H1 (cell line): ENCODE data around the gene ABCF2. TPM values are rescaled to one million over a fixed set of nuclear protein-coding genes. Genes with fewer than 3 reads are reported as not detected.

Experiments used
- CTCF ChIA-PET: fragments of 300-600 bp; sonication (Branson Sonifier 250); formaldehyde crosslinking; loops from one replicate; lab custom pipeline; 2021; ENCODE audit not compliant: partially characterized antibody; lab: Charles Lee
- POLR2A ChIA-PET: fragments of 300-600 bp; sonication (Branson Sonifier 250); formaldehyde crosslinking; loops from one replicate; lab custom pipeline; 2021; ENCODE audit warnings: inconsistent platforms; ENCODE audit not compliant: partially characterized antibody; lab: Charles Lee
- DNase-seq, 2 experiments: peaks; one replicate each; pipeline versions ENCODE4 v3.0.0 to v3.0.0-alpha.2; 2010 to 2022; ENCODE audit warnings: low spot score in 2 of 2, low read depth in 1 of 2, mixed read lengths in 1 of 2
- FAIRE-seq: peaks from 2 replicates; lab custom pipeline; 2011; peaks lifted over from hg19 to GRCh38; lab: Jason Lieb, UNC
- H2AFZ ChIP-seq: 2 replicates; pipeline ENCODE4 v1.8.1; 2012; ENCODE audit warnings: low read length, inconsistent platforms
- H2AK5ac ChIP-seq: 2 replicates; pipeline ENCODE4 v1.6.1; 2013; ENCODE audit warnings: low read depth, low read length
- H2BK120ac ChIP-seq: replicated peaks from 2 replicates; pipeline ENCODE3; 2013; ENCODE audit warnings: low read depth, low read length, inconsistent platforms
- H2BK12ac ChIP-seq: 2 replicates; pipeline ENCODE4 v1.6.1; 2013; ENCODE audit warnings: low read depth, low read length
- H2BK15ac ChIP-seq: 2 replicates; pipeline ENCODE4 v1.6.1; 2013; ENCODE audit warnings: low read length
- H2BK20ac ChIP-seq: 2 replicates; pipeline ENCODE4 v1.6.1; 2013; ENCODE audit warnings: low read length
- H2BK5ac ChIP-seq: 2 replicates; pipeline ENCODE4 v1.6.1; 2013; ENCODE audit warnings: low read depth, low read length
- H3K14ac ChIP-seq: 2 replicates; pipeline ENCODE4 v1.6.1; 2013; ENCODE audit warnings: inconsistent platforms; ENCODE audit not compliant: insufficient read length
- H3K18ac ChIP-seq: 2 replicates; pipeline ENCODE4 v1.6.1; 2013; ENCODE audit warnings: low read length; ENCODE audit errors: extremely low read depth
- H3K23ac ChIP-seq: 2 replicates; pipeline ENCODE4 v1.6.1; 2013; ENCODE audit warnings: inconsistent platforms; ENCODE audit not compliant: insufficient read length
- H3K23me2 ChIP-seq: 2 replicates; pipeline ENCODE4 v1.6.1; 2013; ENCODE audit warnings: low read depth, low read length
- H3K27ac ChIP-seq: 2 replicates; pipeline ENCODE4 v1.6.1; 2011; ENCODE audit warnings: low read depth, low read length, inconsistent platforms
- H3K27me3 ChIP-seq, 4 experiments: replicated peaks in 1 of 4; 1 replicate in 1 of 4; 2 replicates in 3 of 4; pipeline versions ENCODE4 v1.6.1 to v1.8.1; 2011 to 2013; ENCODE audit warnings: low read length in 3 of 4, mild to moderate bottlenecking in 3 of 4, inconsistent platforms in 2 of 4, mixed read lengths in 2 of 4, moderate library complexity in 1 of 4; ENCODE audit not compliant: control insufficient read depth in 3 of 4, insufficient read depth in 3 of 4; ENCODE audit errors: extremely low read depth in 1 of 4
- H3K36me3 ChIP-seq, 4 experiments: 2 replicates each; pipeline versions ENCODE4 v1.6.1 to v1.8.1; 2011 to 2013; ENCODE audit warnings: mild to moderate bottlenecking in 4 of 4, low read length in 3 of 4, moderate library complexity in 2 of 4, control low read depth in 1 of 4, inconsistent platforms in 1 of 4; ENCODE audit not compliant: insufficient read depth in 4 of 4, control insufficient read depth in 2 of 4
- H3K4ac ChIP-seq: replicated peaks from 2 replicates; pipeline ENCODE3; 2013; ENCODE audit warnings: low read length, low read depth, mixed read lengths, inconsistent platforms; ENCODE audit not compliant: insufficient read length
- H3K4me1 ChIP-seq, 4 experiments: replicated peaks in 1 of 4; 1 replicate in 1 of 4; 2 replicates in 3 of 4; pipeline versions ENCODE4 v1.6.1 to v1.8.1; 2011 to 2013; ENCODE audit warnings: low read length in 3 of 4, inconsistent platforms in 2 of 4, mixed read lengths in 1 of 4; ENCODE audit not compliant: insufficient read depth in 4 of 4, control insufficient read depth in 3 of 4
- H3K4me2 ChIP-seq, 2 experiments: 2 replicates each; pipeline versions ENCODE4 v1.6.1 to v1.8.1; 2011 to 2013; ENCODE audit warnings: low read depth in 2 of 2, low read length in 2 of 2, control low read depth in 1 of 2, inconsistent platforms in 1 of 2, mild to moderate bottlenecking in 1 of 2; ENCODE audit not compliant: insufficient read depth in 1 of 2
- H3K4me3 ChIP-seq, 4 experiments: fragments of 200-600, 300-600 bp in 1 of 4; sonication (generic), shearing (Covaris generic), sonication (Bioruptor Twin) in 1 of 4; 2 replicates each; pipeline versions ENCODE4 v1.5.1 to v1.8.1; 2011 to 2016; ENCODE audit warnings: low read length in 4 of 4, low read depth in 3 of 4, control low read depth in 2 of 4, inconsistent platforms in 2 of 4, mild to moderate bottlenecking in 2 of 4, mixed read lengths in 1 of 4, moderate library complexity in 1 of 4; ENCODE audit not compliant: insufficient read depth in 2 of 4; ENCODE audit errors: extremely low read depth in 1 of 4
- H3K56ac ChIP-seq: replicated peaks from 2 replicates; pipeline ENCODE3; 2013; ENCODE audit warnings: low read depth, mild to moderate bottlenecking, mixed read lengths, low read length, inconsistent platforms; ENCODE audit not compliant: insufficient read length
- H3K79me1 ChIP-seq: 2 replicates; pipeline ENCODE4 v1.6.1; 2013; ENCODE audit warnings: low read depth, low read length, control low read depth
- H3K79me2 ChIP-seq, 2 experiments: 2 replicates each; pipeline versions ENCODE4 v1.6.1 to v1.8.1; 2012 to 2013; ENCODE audit warnings: low read length in 2 of 2, mild to moderate bottlenecking in 2 of 2, inconsistent platforms in 1 of 2; ENCODE audit not compliant: insufficient read depth in 2 of 2, control insufficient read depth in 1 of 2
- H3K9ac ChIP-seq, 4 experiments: replicated peaks in 1 of 4; 1 replicate in 1 of 4; 2 replicates in 3 of 4; pipeline versions ENCODE4 v1.6.1 to v1.8.1; 2011 to 2013; ENCODE audit warnings: low read depth in 3 of 4, low read length in 3 of 4, control low read depth in 2 of 4, mild to moderate bottlenecking in 2 of 4, moderate library complexity in 2 of 4, inconsistent platforms in 1 of 4; ENCODE audit errors: extremely low read depth in 1 of 4
- H3K9me3 ChIP-seq, 2 experiments: 2 replicates each; pipeline versions ENCODE4 v1.6.1 to v1.8.1; 2012 to 2013; ENCODE audit warnings: mild to moderate bottlenecking in 2 of 2, moderate library complexity in 2 of 2, control low read depth in 1 of 2, inconsistent platforms in 1 of 2, low read depth in 1 of 2, low read length in 1 of 2, mixed read lengths in 1 of 2; ENCODE audit not compliant: insufficient read depth in 2 of 2
- H4K20me1 ChIP-seq, 2 experiments: replicated peaks in 1 of 2; 2 replicates each; pipeline versions ENCODE3 to v1.8.1; 2011 to 2013; ENCODE audit warnings: inconsistent platforms in 2 of 2, low read length in 2 of 2, mild to moderate bottlenecking in 1 of 2; ENCODE audit not compliant: insufficient read depth in 2 of 2, control insufficient read depth in 1 of 2
- H4K5ac ChIP-seq: 2 replicates; pipeline ENCODE4 v1.6.1; 2013; ENCODE audit warnings: low read length, low read depth, mixed read lengths, inconsistent platforms; ENCODE audit not compliant: insufficient read length
- H4K8ac ChIP-seq: 2 replicates; pipeline ENCODE4 v1.8.0; 2013; ENCODE audit warnings: mild to moderate bottlenecking, moderate library complexity, low read length, inconsistent platforms; ENCODE audit not compliant: insufficient read depth; ENCODE audit errors: extremely low read depth
- H4K91ac ChIP-seq: replicated peaks from 2 replicates; pipeline ENCODE3; 2013; ENCODE audit warnings: low read length, mixed read lengths, inconsistent platforms; ENCODE audit not compliant: insufficient read length
- BACH1 ChIP-seq: IDR thresholded peaks from 2 replicates; pipeline ENCODE4 v1.6.1; 2012; ENCODE audit warnings: low read length, improper control_type of control experiment
- POLR2AphosphoS5 ChIP-seq: IDR thresholded peaks from 2 replicates; pipeline ENCODE4 v1.6.1; 2011; ENCODE audit warnings: low read depth, low read length
- WGBS, 2 experiments: shearing (Covaris generic) in 1 of 2; methylation state at CpG; one replicate each; pipeline versions ENCODE4 v1.1.6 to v1.1.7; 2013 to 2015; ENCODE audit warnings: low lambda C conversion rate in 2 of 2, mixed read lengths in 2 of 2, inconsistent platforms in 1 of 2, low coverage in 1 of 2, missing lambda C conversion rate in 1 of 2; ENCODE audit not compliant: insufficient replicate concordance in 2 of 2, insufficient coverage in 1 of 2, insufficient read length in 1 of 2; ENCODE audit errors: extremely low coverage in 1 of 2, missing lambda C conversion rate in 1 of 2; 5-methylcytosine and 5-hydroxymethylcytosine counted together
- polyA plus RNA-seq, 7 experiments: library from polyadenylated mRNA; depleted of rRNA in 3 of 7; stranded (reverse) in 5 of 7; unstranded in 2 of 7; fragments of >200 nt in 5 of 7; fragments of 200-250 nt in 2 of 7; gene quantifications; 1 replicate in 5 of 7; 2 replicates in 1 of 7; 4 replicates in 1 of 7; pipeline versions ENCODE4 v1.2.1 to v1.2.3, GENCODE V29; 2011 to 2013; ENCODE audit warnings: missing spikeins in 2 of 7, mixed read lengths in 2 of 7
- total RNA-seq: library from RNA; stranded (reverse); fragmentation: NEBNext Ultra II Directional; extraction: Animal tissue kit (Norgen Biotek cat#: 25700); gene quantifications from 2 replicates; pipeline ENCODE4 v1.2.1, GENCODE V29; 2021

ABCF2 gene
- total and polyA plus RNA-seq, 2 of the 8 experiments (the other 6 are each of a cell fraction or from before 2014, with no cell fraction given), result 28.0 to 55.0 TPM

DNA sequence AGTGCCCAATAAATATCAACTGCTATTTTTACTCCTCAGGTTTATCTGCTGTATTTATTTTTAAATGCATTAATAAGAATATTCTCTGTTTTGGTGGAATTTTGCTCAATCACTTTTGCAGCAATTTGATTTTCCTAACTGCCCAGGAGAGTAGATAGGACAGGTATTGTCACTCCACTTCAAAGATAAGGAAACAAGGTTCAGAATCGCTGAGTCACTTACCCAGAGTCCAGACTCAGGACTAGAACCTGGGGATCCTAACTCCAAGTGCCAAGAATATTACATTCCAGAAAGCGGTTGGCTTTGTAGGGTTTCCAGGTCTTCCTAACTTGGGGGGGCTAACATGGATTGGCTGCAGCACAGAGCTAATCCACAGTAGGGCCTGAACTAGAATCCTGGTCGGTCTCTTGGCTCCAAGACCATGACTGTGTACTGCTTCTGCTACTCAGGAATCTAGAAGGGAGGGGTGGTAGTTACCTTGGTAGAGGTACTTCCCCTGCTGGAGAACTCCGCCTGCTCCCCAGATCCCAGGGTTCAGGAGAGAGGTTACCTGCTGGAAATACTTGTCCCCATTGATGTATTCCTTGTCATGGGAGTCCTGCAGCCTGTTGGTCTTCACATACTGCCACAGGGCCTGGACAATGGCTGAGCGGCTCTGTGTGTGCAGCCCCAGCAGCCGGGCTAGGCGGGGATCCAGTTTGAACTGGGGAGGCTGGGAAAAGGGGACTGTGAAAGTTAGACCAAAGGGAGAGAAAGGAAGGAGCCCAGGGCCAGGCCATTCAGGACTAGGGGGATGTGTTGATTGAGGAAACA is 14.1 kb upstream of the ABCF2 start:
- DNase-seq (no peak), FAIRE-seq (no peak)
- H2BK20ac ChIP-seq, result no peak overlapping the region
- H4K91ac ChIP-seq, result no peak overlapping the region
- POLR2A ChIA-PET, result interaction anchor here (2.3 to 5.7 kb wide), 3 partner anchors 8 to 14 kb away, joined by 10 to 22 read pairs (median 16); partner anchors contain the start of genes ABCF2 and CHPF2
- no peak overlapping the region for H2AK5ac ChIP-seq
- H2BK12ac ChIP-seq, result no peak overlapping the region
- peaks cover 5 to 14% (median 6%) of the 10 kb centered on the region in 4 experiments; a peak in 6 of 8 replicates for H3K36me3 ChIP-seq
- H3K4me3 ChIP-seq, result no peak overlapping the region
- H3K9me3 ChIP-seq, result no peaks in the 10 kb centered on the region
- no peaks in the 10 kb centered on the region for H3K79me2 ChIP-seq
- peaks cover 0 to 10% of the 10 kb centered on the region in 2 experiments for H4K20me1 ChIP-seq
- H3K14ac ChIP-seq, result no peak overlapping the region
- no peak overlapping the region for H3K18ac ChIP-seq
- H3K27me3 ChIP-seq, result peaks cover 3 to 14% (median 12%) of the 10 kb centered on the region in 4 experiments
- peaks cover 8% of the 10 kb centered on the region; the same call in 1 of the 2 replicates for H3K23me2 ChIP-seq
- no peak overlapping the region for H3K9ac ChIP-seq
- H3K79me1 ChIP-seq, result peaks cover 5% of the 10 kb centered on the region; the same call in 1 of the 2 replicates
- no peak overlapping the region for H3K27ac ChIP-seq
- CTCF ChIA-PET, result interaction anchor here (1.0 to 4.0 kb wide), 4 partner anchors 14 to 70 kb away, joined by 3 to 49 read pairs (median 12); partner anchors contain the start of gene ABCF2
- WGBS, 2 experiments, result 91% methylated on average over 7 of the region's 7 CpGs; no CpG with 5 or more reads in 1 of the 2 experiments
- H2BK5ac ChIP-seq, result no peak overlapping the region
- no peak overlapping the region for H2AFZ ChIP-seq
- H2BK120ac ChIP-seq, result no peak overlapping the region
- H3K4me1 ChIP-seq, result peaks cover 0 to 23% (median 16%) of the 10 kb centered on the region in 4 experiments; a peak in 6 of 7 replicates
- H3K23ac ChIP-seq, result no peak overlapping the region
- H2BK15ac ChIP-seq, result no peak overlapping the region
- no peak overlapping the region for H3K4me2 ChIP-seq
- no peak overlapping the region for H3K56ac ChIP-seq
- no peak overlapping the region for H4K5ac ChIP-seq
- no peak overlapping the region for H3K4ac ChIP-seq
- peak overlapping the region; percentile 65; the same call in 1 of the 2 replicates for H4K8ac ChIP-seq
- no peak for TF ChIP-seq POLR2AphosphoS5
- TF ChIP-seq BACH1, result peak; percentile 58; the same call in 1 of the 2 replicates
